ENCODE results near the gene RHBDL2.
"Not testable (repeated sequence)": the region's sequence is repeated elsewhere in the genome, so short reads cannot be mapped to it uniquely, and the experiment has no call there.

DNA sequence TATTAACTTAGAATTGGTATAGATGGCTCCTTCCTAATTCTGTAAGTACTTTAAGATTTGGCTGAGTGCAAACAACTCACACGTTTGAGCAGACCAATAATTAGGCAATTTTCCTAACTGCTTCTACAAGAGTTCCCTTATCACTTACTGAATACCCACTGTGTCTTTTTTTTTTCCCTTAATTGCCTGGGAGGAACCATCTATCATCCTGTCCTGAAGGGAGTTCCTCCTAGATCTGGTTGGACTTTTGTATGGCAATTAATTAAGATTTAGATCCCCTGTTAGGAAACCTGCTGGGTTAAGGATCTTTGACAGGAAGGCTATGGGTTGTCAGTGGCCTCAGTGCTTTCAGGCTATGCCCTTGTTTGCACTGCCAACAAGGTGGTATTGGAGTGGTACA, 37.8 kb upstream of the RHBDL2 start:
- TF ChIP-seq, protein P1, sequence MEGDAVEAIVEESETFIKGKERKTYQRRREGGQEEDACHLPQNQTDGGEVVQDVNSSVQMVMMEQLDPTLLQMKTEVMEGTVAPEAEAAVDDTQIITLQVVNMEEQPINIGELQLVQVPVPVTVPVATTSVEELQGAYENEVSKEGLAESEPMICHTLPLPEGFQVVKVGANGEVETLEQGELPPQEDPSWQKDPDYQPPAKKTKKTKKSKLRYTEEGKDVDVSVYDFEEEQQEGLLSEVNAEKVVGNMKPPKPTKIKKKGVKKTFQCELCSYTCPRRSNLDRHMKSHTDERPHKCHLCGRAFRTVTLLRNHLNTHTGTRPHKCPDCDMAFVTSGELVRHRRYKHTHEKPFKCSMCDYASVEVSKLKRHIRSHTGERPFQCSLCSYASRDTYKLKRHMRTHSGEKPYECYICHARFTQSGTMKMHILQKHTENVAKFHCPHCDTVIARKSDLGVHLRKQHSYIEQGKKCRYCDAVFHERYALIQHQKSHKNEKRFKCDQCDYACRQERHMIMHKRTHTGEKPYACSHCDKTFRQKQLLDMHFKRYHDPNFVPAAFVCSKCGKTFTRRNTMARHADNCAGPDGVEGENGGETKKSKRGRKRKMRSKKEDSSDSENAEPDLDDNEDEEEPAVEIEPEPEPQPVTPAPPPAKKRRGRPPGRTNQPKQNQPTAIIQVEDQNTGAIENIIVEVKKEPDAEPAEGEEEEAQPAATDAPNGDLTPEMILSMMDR (IDR thresholded peaks at IDR 0.05): not testable (repeated sequence)
- TF ChIP-seq POLR2A (IDR thresholded peaks at IDR 0.05): not testable (repeated sequence)
